Coronary artery (tissue), 2 donors: ENCODE data around the gene CDC7.

Source experiments
- DNase-seq: peaks from one replicate; pipeline ENCODE4 v3.0.0-alpha.2; 2017; ENCODE audit warnings: low spot score
- H3K27ac ChIP-seq, 2 donors: fragments of 200-600 bp; sonication (generic); one replicate each; pipeline ENCODE4 v1.5.1; 2016 to 2019
- H3K4me3 ChIP-seq: fragments of 200-600 bp; sonication (generic); 2 replicates; pipeline ENCODE4 v1.5.1; 2016; ENCODE audit warnings: mild to moderate bottlenecking, moderate library complexity
- CTCF ChIP-seq: fragments of 200-600 bp; sonication (generic); IDR thresholded peaks from one replicate; pipeline ENCODE4 v1.5.1; 2019; ENCODE audit warnings: antibody characterized with exemption

CDC7 gene

GRCh38 chr1:91523482-91523881, 22.8 kb downstream of the CDC7 start:
- Histone ChIP-seq H3K27ac (no peak overlapping the region), H3K4me3 (no peak overlapping the region)
- TF ChIP-seq CTCF: no peak
- DNase-seq: no peak

GRCh38 chr1:91526496-91526895, 25.8 kb downstream of the CDC7 start:
- Histone ChIP-seq H3K4me3 (no peak overlapping the region), H3K27ac (no peak overlapping the region)
- no peak for DNase-seq
- TF ChIP-seq CTCF: no peak

GRCh38 chr1:91527266-91527765, 26.7 kb downstream of the CDC7 start:
- TF ChIP-seq CTCF: no peak
- no peak overlapping the region for H3K27ac ChIP-seq
- H3K4me3 ChIP-seq: no peak overlapping the region
- no peak for DNase-seq

- no peak for DNase-seq
- TF ChIP-seq CTCF: no peak
- no peak overlapping the region for H3K4me3 ChIP-seq
- no peak overlapping the region for H3K27ac ChIP-seq
These were observed 27.1 kb downstream of the CDC7 start for GRCh38 chr1:91527781-91528180.

- Histone ChIP-seq H3K27ac (no peak overlapping the region), H3K4me3 (no peak overlapping the region)
- no peak for DNase-seq
- TF ChIP-seq CTCF: no peak
These were observed 29.2 kb downstream of the CDC7 start for GRCh38 chr1:91529856-91530255.

- TF ChIP-seq CTCF: no peak
- Histone ChIP-seq H3K4me3 (no peak overlapping the region), H3K27ac (no peak overlapping the region)
- DNase-seq: no peak
These were observed 32.8 kb downstream of the CDC7 start for GRCh38 chr1:91533361-91534024.

- Histone ChIP-seq H3K4me3 (no peak overlapping the region), H3K27ac (no peak overlapping the region)
- no peak for DNase-seq
- no peak for TF ChIP-seq CTCF
These were observed 34.8 kb downstream of the CDC7 start for GRCh38 chr1:91535441-91535840.
